Activated CD8-positive, alpha-beta memory T cell treated with anti-CD3 and anti-CD28 coated beads, Interleukin-2, amount 10 ng/mL, durations not matched to agents 7 days and 5 days (primary cell): Measurements from ENCODE around the gene NFATC3. TPM values are rescaled to one million over a fixed set of nuclear protein-coding genes. Genes with fewer than 3 reads are reported as not detected.

Source experiments
- ATAC-seq: fragments of 150-1000 bp; cut with Tn5 transposase; one replicate; pipeline ENCODE4 v1.10.0; 2021; ENCODE audit warnings: moderate library complexity
- CTCF ChIA-PET: fragments of 350-600 bp; sonication (Branson Sonifier 250); formaldehyde crosslinking; loops from one replicate; lab custom pipeline; 2021; ENCODE audit warnings: antibody characterized with exemption; lab: Charles Lee
- DNase-seq: peaks from one replicate; pipeline ENCODE4 v3.0.0-alpha.2; 2020
- H3K27ac Mint-ChIP-seq: one replicate; pipeline ENCODE4 v1.8.0; 2021; ENCODE audit warnings: mild to moderate bottlenecking, mixed read lengths
- H3K27me3 Mint-ChIP-seq: one replicate; pipeline ENCODE4 v1.8.0; 2021; ENCODE audit warnings: mixed read lengths
- H3K36me3 Mint-ChIP-seq: one replicate; pipeline ENCODE4 v1.8.0; 2021; ENCODE audit warnings: mild to moderate bottlenecking, mixed read lengths
- H3K4me1 Mint-ChIP-seq: one replicate; pipeline ENCODE4 v1.8.0; 2021; ENCODE audit warnings: mixed read lengths
- H3K4me3 Mint-ChIP-seq: one replicate; pipeline ENCODE4 v1.8.0; 2021; ENCODE audit warnings: mild to moderate bottlenecking, moderate library complexity, mixed read lengths
- H3K9me3 Mint-ChIP-seq: one replicate; pipeline ENCODE4 v1.8.0; 2022; ENCODE audit warnings: low read depth, mixed read lengths
- total RNA-seq, 2 experiments: library from RNA; stranded (reverse); gene quantifications; one replicate each; pipeline ENCODE4 v1.2.3, GENCODE V29; 2021

The NFATC3 gene
- total RNA-seq, 2 experiments from 2014 or later, result 176 to 183 TPM

- peaks cover 35% of the 10 kb centered on the region for H3K4me1 Mint-ChIP-seq
- DNase-seq, result no peak
These were observed 144.4 kb downstream of the NFATC3 start for GRCh38 chr16:68229431-68230175.

GRCh38 chr16:68230176-68230571 lies 145.0 kb downstream of the NFATC3 start:
- no peak overlapping the region for H3K4me3 Mint-ChIP-seq
- H3K27ac Mint-ChIP-seq, result no peak overlapping the region
- CTCF ChIA-PET, result interaction anchor here (0.7 to 1.4 kb wide), 5 partner anchors 32 to 291 kb away, joined by 3 to 4 read pairs (median 3); partner anchors contain the start of gene SLC7A6
- no peaks in the 10 kb centered on the region for H3K27me3 Mint-ChIP-seq
- H3K4me1 Mint-ChIP-seq, result peaks cover 37% of the 10 kb centered on the region
- peaks cover 23% of the 10 kb centered on the region for H3K36me3 Mint-ChIP-seq
- ATAC-seq (no peak), DNase-seq (no peak)
- no peaks in the 10 kb centered on the region for H3K9me3 Mint-ChIP-seq

More at GRCh38 chr16:68229431-68230175, 144.4 kb downstream of the NFATC3 start:
- no peak overlapping the region for H3K4me3 Mint-ChIP-seq
- no peak for ATAC-seq
- H3K36me3 Mint-ChIP-seq, result peaks cover 24% of the 10 kb centered on the region
- H3K27me3 Mint-ChIP-seq, result no peaks in the 10 kb centered on the region
- H3K9me3 Mint-ChIP-seq, result no peaks in the 10 kb centered on the region
- H3K27ac Mint-ChIP-seq, result peak overlapping the region; percentile 61
- CTCF ChIA-PET, result interaction anchor here (0.7 to 1.4 kb wide), 5 partner anchors 32 to 291 kb away, joined by 3 to 4 read pairs (median 3); partner anchors contain the start of gene SLC7A6

- Mint-ChIP-seq H3K36me3 (peaks cover 15% of the 10 kb centered on the region), H3K4me1 (peaks cover 29% of the 10 kb centered on the region), H3K9me3 (no peaks in the 10 kb centered on the region), H3K27me3 (no peaks in the 10 kb centered on the region), H3K27ac (no peak overlapping the region), H3K4me3 (no peak overlapping the region)
- DNase-seq (no peak), ATAC-seq (no peak)
- CTCF ChIA-PET, result interaction anchor here (1.4 kb wide), 1 partner anchor 190 kb away, joined by 4 read pairs; no protein-coding TSS in a partner anchor
These were observed 145.8 kb downstream of the NFATC3 start for GRCh38 chr16:68230956-68231355.

GRCh38 chr16:68231384-68232136 lies 146.4 kb downstream of the NFATC3 start:
- H3K4me3 Mint-ChIP-seq, result no peak overlapping the region
- peaks cover 11% of the 10 kb centered on the region for H3K36me3 Mint-ChIP-seq
- no peaks in the 10 kb centered on the region for H3K9me3 Mint-ChIP-seq
- no peak for DNase-seq
- CTCF ChIA-PET, result interaction anchor here (0.5 kb wide), 1 partner anchor 247 kb away, joined by 3 read pairs; no protein-coding TSS in a partner anchor
- no peak overlapping the region for H3K27ac Mint-ChIP-seq
- peaks cover 27% of the 10 kb centered on the region for H3K4me1 Mint-ChIP-seq
- no peak for ATAC-seq
- H3K27me3 Mint-ChIP-seq, result peaks cover 4% of the 10 kb centered on the region

- peaks cover 8% of the 10 kb centered on the region for H3K27me3 Mint-ChIP-seq
- peak overlapping the region; percentile 58 for H3K27ac Mint-ChIP-seq
- CTCF ChIA-PET, result no interaction called here
- peaks cover 6% of the 10 kb centered on the region for H3K36me3 Mint-ChIP-seq
- peaks cover 27% of the 10 kb centered on the region for H3K4me1 Mint-ChIP-seq
- ATAC-seq (no peak), DNase-seq (no peak)
- no peak overlapping the region for H3K4me3 Mint-ChIP-seq
- H3K9me3 Mint-ChIP-seq, result no peaks in the 10 kb centered on the region
These were observed 147.2 kb downstream of the NFATC3 start for GRCh38 chr16:68232335-68232734.

- Mint-ChIP-seq H3K9me3 (no peaks in the 10 kb centered on the region), H3K27ac (no peak overlapping the region), H3K4me1 (peaks cover 25% of the 10 kb centered on the region), H3K4me3 (no peak overlapping the region), H3K27me3 (peaks cover 8% of the 10 kb centered on the region), H3K36me3 (peaks cover 4% of the 10 kb centered on the region)
- CTCF ChIA-PET, result interaction anchor here (0.6 kb wide), 1 partner anchor 334 kb away, joined by 3 read pairs; no protein-coding TSS in a partner anchor
- ATAC-seq (no peak), DNase-seq (no peak)
These were observed 148.1 kb downstream of the NFATC3 start for GRCh38 chr16:68233085-68233834.

- no peak for DNase-seq
- Mint-ChIP-seq H3K36me3 (peaks cover 1% of the 10 kb centered on the region), H3K27ac (no peak overlapping the region), H3K27me3 (peaks cover 8% of the 10 kb centered on the region), H3K9me3 (no peaks in the 10 kb centered on the region), H3K4me3 (no peak overlapping the region), H3K4me1 (peaks cover 27% of the 10 kb centered on the region)
- CTCF ChIA-PET, result interaction anchor here (1.4 kb wide), 1 partner anchor 29 kb away, joined by 3 read pairs; no protein-coding TSS in a partner anchor
- ATAC-seq, result no peak
These were observed 148.6 kb downstream of the NFATC3 start for GRCh38 chr16:68233835-68234187.

- Mint-ChIP-seq H3K4me3 (peak overlapping the region; percentile 12), H3K4me1 (peaks cover 28% of the 10 kb centered on the region), H3K9me3 (no peaks in the 10 kb centered on the region), H3K36me3 (peaks cover under 1% of the 10 kb centered on the region), H3K27ac (peak overlapping the region; percentile 65), H3K27me3 (peaks cover 8% of the 10 kb centered on the region)
- ATAC-seq, result no peak
- DNase-seq, result no peak
- CTCF ChIA-PET, result interaction anchor here (1.4 kb wide), 1 partner anchor 28 kb away, joined by 3 read pairs; no protein-coding TSS in a partner anchor
These were observed 149.3 kb downstream of the NFATC3 start for GRCh38 chr16:68234188-68235107.

- H3K27me3 Mint-ChIP-seq, result peaks cover 8% of the 10 kb centered on the region
- DNase-seq (no peak), ATAC-seq (no peak)
- no peaks in the 10 kb centered on the region for H3K9me3 Mint-ChIP-seq
- H3K4me1 Mint-ChIP-seq, result peaks cover 34% of the 10 kb centered on the region
- CTCF ChIA-PET, result interaction anchor here (1.4 to 2.1 kb wide), 2 partner anchors 26 to 27 kb away, joined by 3 to 8 read pairs; no protein-coding TSS in a partner anchor
- H3K27ac Mint-ChIP-seq, result no peak overlapping the region
- no peak overlapping the region for H3K4me3 Mint-ChIP-seq
- H3K36me3 Mint-ChIP-seq, result no peaks in the 10 kb centered on the region
These were observed 150.1 kb downstream of the NFATC3 start for GRCh38 chr16:68235108-68235886.

- H3K9me3 Mint-ChIP-seq, result no peaks in the 10 kb centered on the region
- DNase-seq, result no peak
- peaks cover 34% of the 10 kb centered on the region for H3K4me1 Mint-ChIP-seq
- CTCF ChIA-PET, result interaction anchor here (2.1 kb wide), 1 partner anchor 26 kb away, joined by 8 read pairs; no protein-coding TSS in a partner anchor
- H3K4me3 Mint-ChIP-seq, result peak within 1 kb of the TSS; percentile 82
- H3K36me3 Mint-ChIP-seq, result no peaks in the 10 kb centered on the region
- peaks cover 8% of the 10 kb centered on the region for H3K27me3 Mint-ChIP-seq
- H3K27ac Mint-ChIP-seq, result no peak within 1 kb of the TSS
- no peak for ATAC-seq
These were observed 150.6 kb downstream of the NFATC3 start, which contains the start of gene ESRP2 for GRCh38 chr16:68235887-68236136. Gene ESRP2 (minus strand): TSS chr16:68236127. CDS start chr16:68236045, 82 bp downstream.

- H3K27ac Mint-ChIP-seq, result no peak overlapping the region
- CTCF ChIA-PET, result interaction anchor here (1.4 to 2.1 kb wide), 6 partner anchors 8 to 420 kb away, joined by 3 to 10 read pairs (median 6); partner anchors contain the start of genes PLA2G15 and SLC7A6
- H3K4me3 Mint-ChIP-seq, result peak overlapping the region; percentile 82
- peak; percentile 2 for ATAC-seq
- peaks cover 34% of the 10 kb centered on the region for H3K4me1 Mint-ChIP-seq
- peaks cover 8% of the 10 kb centered on the region for H3K27me3 Mint-ChIP-seq
- H3K36me3 Mint-ChIP-seq, result no peaks in the 10 kb centered on the region
- DNase-seq, result no peak
- no peaks in the 10 kb centered on the region for H3K9me3 Mint-ChIP-seq
These were observed 151.1 kb downstream of the NFATC3 start for GRCh38 chr16:68236137-68236825.
